H7 (cell line): ENCODE results near the gene IL12RB1. TPM values are rescaled to one million over a fixed set of nuclear protein-coding genes. Genes with fewer than 3 reads are reported as not detected.

Source experiments
- total RNA-seq: library from RNA; depleted of rRNA; stranded (reverse); fragments of >200 nt; shearing (Covaris generic); gene quantifications from 2 replicates; pipeline ENCODE4 v1.2.3, GENCODE V29; 2014; rRNA removed

The IL12RB1 gene
- total RNA-seq, 1 experiment from 2014 or later: not detected

Other genes with a start within 250 kb of the IL12RB1 start
- gene JAK3, start 239.0 kb downstream of the IL12RB1 start, total RNA-seq: 2.5 and 2.7 TPM in 2 replicates
- gene RPL18A, start 227.0 kb downstream of the IL12RB1 start, total RNA-seq: 2,178 and 2,213 TPM in 2 replicates
- gene SLC5A5, start 215.0 kb downstream of the IL12RB1 start, total RNA-seq: 1.5 and 1.6 TPM in 2 replicates
- 39.7 and 55.4 TPM in 2 replicates for gene CCDC124, start 153.9 kb downstream of the IL12RB1 start, total RNA-seq
- gene KCNN1, start 119.8 kb downstream of the IL12RB1 start, total RNA-seq: 4.3 and 7.4 TPM in 2 replicates
- 4.8 and 14.0 TPM in 2 replicates for gene ARRDC2, start 78.8 kb downstream of the IL12RB1 start, total RNA-seq
- 2.4 and 4.0 TPM in 2 replicates for gene MAST3, start 10.8 kb upstream of the IL12RB1 start, total RNA-seq
- gene PIK3R2, start 66.2 kb upstream of the IL12RB1 start, total RNA-seq: 26.7 and 29.0 TPM in 2 replicates
- 47.3 and 53.4 TPM in 2 replicates for gene IFI30, start 86.9 kb upstream of the IL12RB1 start, total RNA-seq
- gene MPV17L2, start 106.3 kb upstream of the IL12RB1 start, total RNA-seq: 29.2 and 45.0 TPM in 2 replicates
- gene RAB3A, start 117.1 kb upstream of the IL12RB1 start, total RNA-seq: 6.1 and 8.6 TPM in 2 replicates
- gene PDE4C, start 139.5 kb upstream of the IL12RB1 start, total RNA-seq: 0.52 and 1.4 TPM in 2 replicates
- gene IQCN, start 187.5 kb upstream of the IL12RB1 start, total RNA-seq: 0.55 and 0.76 TPM in 2 replicates
- 173 and 181 TPM in 2 replicates for gene JUND, start 194.7 kb upstream of the IL12RB1 start, total RNA-seq
- 787 and 838 TPM in 2 replicates for gene LSM4, start 236.1 kb upstream of the IL12RB1 start, total RNA-seq